GM23338 (cell line): ENCODE measurements around the gene GOLGA6L22. TPM values are rescaled to one million over a fixed set of nuclear protein-coding genes. Genes with fewer than 3 reads are reported as not detected.
A peak's percentile ranks its signal among the peaks of the same experiment; 100 is the strongest.
"Not testable (repeated sequence)": the region's sequence is repeated elsewhere in the genome, so short reads cannot be mapped to it uniquely, and the experiment has no call there.

ENCODE experiments used
- ATAC-seq: fragments of 200-7000 bp; cut with Tn5 transposase; 3 replicates; pipeline ENCODE4 v1.9.1; 2020
- DNase-seq: peaks from one replicate; pipeline ENCODE4 v3.0.0-alpha.2; 2015; ENCODE audit warnings: low spot score
- H2AFZ ChIP-seq: fragments of 200-600 bp; sonication (generic); 2 replicates; pipeline ENCODE4 v1.8.0; 2016; ENCODE audit warnings: antibody characterized with exemption, mild to moderate bottlenecking, moderate library complexity
- H3F3A ChIP-seq: fragments of 200-600 bp; sonication (generic); replicated peaks from 2 replicates; pipeline ENCODE4 v1.8.0; 2017; ENCODE audit warnings: antibody characterized with exemption, mixed run types, low read depth
- H3K27ac ChIP-seq: fragments of 200-600 bp; sonication (generic); 2 replicates; pipeline ENCODE4 v1.6.1; 2016; ENCODE audit warnings: low read depth
- H3K27me3 ChIP-seq: fragments of 200-600 bp; sonication (generic); 2 replicates; pipeline ENCODE4 v1.8.0; 2016; ENCODE audit warnings: mild to moderate bottlenecking, mixed run types, moderate library complexity; ENCODE audit not compliant: insufficient read depth
- H3K36me3 ChIP-seq: fragments of 200-600 bp; sonication (generic); 2 replicates; pipeline ENCODE4 v1.8.0; 2016; ENCODE audit warnings: mild to moderate bottlenecking; ENCODE audit not compliant: insufficient read depth
- H3K4me1 ChIP-seq: fragments of 200-600 bp; sonication (generic); 2 replicates; pipeline ENCODE4 v1.8.0; 2016; ENCODE audit warnings: mild to moderate bottlenecking, moderate library complexity; ENCODE audit not compliant: insufficient read depth
- H3K4me2 ChIP-seq: fragments of 200-600 bp; sonication (generic); 2 replicates; pipeline ENCODE4 v1.7.1; 2017; ENCODE audit warnings: mixed run types
- H3K4me3 ChIP-seq: fragments of 200-600 bp; sonication (generic); 2 replicates; pipeline ENCODE4 v1.6.1; 2016; ENCODE audit warnings: mixed run types
- H3K79me2 ChIP-seq: fragments of 200-600 bp; sonication (generic); replicated peaks from 2 replicates; pipeline ENCODE4 v1.8.0; 2017; ENCODE audit warnings: mild to moderate bottlenecking; ENCODE audit not compliant: insufficient read depth
- H3K9me2 ChIP-seq: fragments of 200-600 bp; sonication (generic); 2 replicates; pipeline ENCODE4 v1.8.0; 2017; ENCODE audit not compliant: insufficient read depth
- H4K20me1 ChIP-seq: fragments of 200-600 bp; sonication (generic); replicated peaks from 2 replicates; pipeline ENCODE4 v1.8.0; 2017; ENCODE audit warnings: mild to moderate bottlenecking; ENCODE audit not compliant: insufficient read depth
- H3K27ac Mint-ChIP-seq: 2 replicates; pipeline ENCODE4 v1.8.0; 2020; ENCODE audit warnings: inconsistent platforms, mild to moderate bottlenecking, moderate library complexity, mixed read lengths
- H3K27me3 Mint-ChIP-seq: 3 replicates; pipeline ENCODE4 v1.8.0; 2022; ENCODE audit warnings: low read depth, mild to moderate bottlenecking, moderate library complexity, mixed read lengths, inconsistent platforms; ENCODE audit not compliant: insufficient read depth, poor library complexity
- H3K36me3 Mint-ChIP-seq: 3 replicates; pipeline ENCODE4 v1.8.0; 2021; ENCODE audit warnings: low read depth, mild to moderate bottlenecking, inconsistent platforms, moderate library complexity, mixed read lengths
- H3K4me1 Mint-ChIP-seq: 3 replicates; pipeline ENCODE4 v1.8.0; 2020; ENCODE audit warnings: mild to moderate bottlenecking, inconsistent platforms, mixed read lengths
- H3K4me3 Mint-ChIP-seq: 3 replicates; pipeline ENCODE4 v1.8.0; 2021; ENCODE audit warnings: moderate library complexity, mild to moderate bottlenecking, inconsistent platforms, mixed read lengths
- H3K9me3 Mint-ChIP-seq: 3 replicates; pipeline ENCODE4 v1.8.0; 2020; ENCODE audit warnings: moderate library complexity, mild to moderate bottlenecking, inconsistent platforms, mixed read lengths
- long read RNA-seq: library from polyadenylated mRNA; unstranded; transcript quantifications from one replicate; pipeline ENCODE4 v2.0.0, GENCODE V29; 2020; ENCODE audit not compliant: unreplicated experiment
- polyA plus RNA-seq: library from polyadenylated mRNA; unstranded; fragments of >200 nt; fragmentation: Nextera tagmentation; extraction: Ambion mirVana; gene quantifications from 2 replicates; pipeline ENCODE4 v1.2.1, GENCODE V29; 2016
- total RNA-seq: library from RNA; depleted of rRNA; stranded (reverse); fragments of >200 nt; shearing (Covaris generic); gene quantifications from 2 replicates; pipeline ENCODE4 v1.2.3, GENCODE V29; 2014; rRNA removed

The GOLGA6L22 gene
- total RNA-seq (not detected in 2 replicates), polyA plus RNA-seq (not detected in 2 replicates)
- long read RNA-seq, result 0 reads

- not testable (repeated sequence) for H3F3A ChIP-seq, ATAC-seq, H3K4me2 ChIP-seq, H3K4me3 ChIP-seq, H3K4me1 ChIP-seq, H3K27ac Mint-ChIP-seq, H3K79me2 ChIP-seq, H3K27me3 Mint-ChIP-seq, H3K36me3 ChIP-seq, H3K9me2 ChIP-seq, H2AFZ ChIP-seq, H3K27me3 ChIP-seq, H3K36me3 Mint-ChIP-seq, H3K27ac ChIP-seq, H3K4me3 Mint-ChIP-seq, H4K20me1 ChIP-seq, H3K4me1 Mint-ChIP-seq, DNase-seq, H3K9me3 Mint-ChIP-seq
These were observed at the start of gene GOLGA6L22 for GRCh38 chr15:22458603-22459002. GOLGA6L22 (plus strand) TSS chr15:22458903; CDS start chr15:22458994, 91 bp downstream.

DNA sequence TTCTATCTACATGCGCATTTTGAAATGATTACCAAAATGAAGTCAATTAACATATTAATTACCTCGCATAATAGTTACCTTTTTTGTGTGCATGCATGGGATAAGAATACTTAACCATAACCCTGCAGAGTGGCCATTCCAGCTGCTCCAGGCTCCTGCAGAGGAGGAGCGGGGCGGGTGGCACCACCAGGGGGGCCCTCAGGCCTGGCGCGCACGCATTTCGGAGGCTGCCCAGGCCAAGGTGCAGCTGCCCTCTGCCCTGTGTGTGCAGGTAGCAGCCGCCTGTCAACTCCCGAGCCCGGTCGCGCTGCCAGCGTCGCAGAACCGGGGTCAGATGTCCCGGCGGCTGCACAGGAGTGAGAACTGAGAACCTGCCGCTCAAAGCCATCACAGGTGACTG, 41.4 kb upstream of the GOLGA6L22 start:
- H3K9me2 ChIP-seq, DNase-seq, H3K27me3 Mint-ChIP-seq, H4K20me1 ChIP-seq, H3F3A ChIP-seq, H3K36me3 Mint-ChIP-seq, H3K27me3 ChIP-seq, H3K4me2 ChIP-seq, H3K4me1 Mint-ChIP-seq, H3K27ac ChIP-seq, H3K79me2 ChIP-seq, H3K4me3 Mint-ChIP-seq, H2AFZ ChIP-seq, H3K4me3 ChIP-seq, H3K27ac Mint-ChIP-seq, H3K4me1 ChIP-seq, H3K36me3 ChIP-seq, H3K9me3 Mint-ChIP-seq: not testable (repeated sequence)
- peak; percentile 47 for ATAC-seq

DNA sequence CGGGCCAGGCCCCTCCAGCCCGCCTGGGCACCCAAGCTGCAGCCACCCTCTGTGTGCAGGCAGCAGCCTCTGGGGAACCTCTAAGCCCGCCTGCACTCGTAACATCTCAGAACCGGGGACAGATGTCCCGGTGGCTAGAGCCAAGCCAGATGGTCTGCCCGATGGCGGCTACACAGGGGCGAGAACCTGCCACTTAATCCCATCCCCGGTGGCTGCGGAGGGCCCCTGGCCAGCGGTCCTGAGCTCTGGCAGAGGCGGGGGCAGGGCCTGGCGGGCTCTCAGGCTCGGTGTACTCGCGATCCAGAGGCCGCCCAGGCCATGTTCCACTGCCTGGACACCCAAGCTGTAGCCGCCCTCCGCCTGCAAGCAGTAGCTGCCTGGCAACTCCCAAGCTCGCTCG, 40.9 kb upstream of the GOLGA6L22 start:
- not testable (repeated sequence) for H3K27ac ChIP-seq, DNase-seq, H3K79me2 ChIP-seq, H3K36me3 ChIP-seq, H3K4me2 ChIP-seq, H3K9me2 ChIP-seq, H3K9me3 Mint-ChIP-seq, H3F3A ChIP-seq, H4K20me1 ChIP-seq, H3K4me3 ChIP-seq, H3K27me3 Mint-ChIP-seq, H3K36me3 Mint-ChIP-seq, H3K4me1 Mint-ChIP-seq, H3K4me1 ChIP-seq, H3K4me3 Mint-ChIP-seq, H2AFZ ChIP-seq, H3K27me3 ChIP-seq, H3K27ac Mint-ChIP-seq
- ATAC-seq, result peak; percentile 55

- not testable (repeated sequence) for H3K4me3 Mint-ChIP-seq, H3K27ac Mint-ChIP-seq, H3F3A ChIP-seq, H3K79me2 ChIP-seq, H3K4me1 Mint-ChIP-seq, H3K36me3 Mint-ChIP-seq, H3K27me3 ChIP-seq, H3K9me2 ChIP-seq, H3K27ac ChIP-seq, DNase-seq, H3K4me1 ChIP-seq, H3K9me3 Mint-ChIP-seq, H3K4me2 ChIP-seq, H3K4me3 ChIP-seq, H4K20me1 ChIP-seq, H3K36me3 ChIP-seq, H3K27me3 Mint-ChIP-seq, H2AFZ ChIP-seq
- ATAC-seq, result peak; percentile 26; the same call in 2 of the 3 replicates
These were observed 40.5 kb upstream of the GOLGA6L22 start for GRCh38 chr15:22418212-22418611.

DNA sequence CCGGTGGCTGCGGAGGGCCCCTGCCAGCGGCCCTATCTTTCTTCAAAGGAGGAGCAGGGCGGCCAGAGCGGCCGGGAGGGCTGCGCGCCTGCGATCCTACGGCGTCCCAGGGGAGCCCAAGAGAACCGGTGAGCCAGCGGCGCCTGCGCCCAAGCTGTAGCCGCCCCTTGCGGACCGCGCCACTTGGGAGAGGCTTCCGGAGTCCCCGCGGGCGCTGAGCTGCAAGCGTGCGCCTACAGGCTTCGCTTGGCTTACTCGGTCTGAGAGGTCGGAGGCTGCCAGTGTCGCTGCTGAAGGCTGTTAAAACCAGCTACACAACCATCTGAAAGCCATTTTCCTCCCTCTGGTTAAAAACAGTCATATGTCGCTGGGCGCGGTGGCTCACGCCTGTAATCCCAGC, 40.0 kb upstream of the GOLGA6L22 start:
- H4K20me1 ChIP-seq, H3K4me3 Mint-ChIP-seq, H3K79me2 ChIP-seq, H2AFZ ChIP-seq, H3K27me3 ChIP-seq, H3K36me3 ChIP-seq, H3K4me1 Mint-ChIP-seq, H3K9me3 Mint-ChIP-seq, H3K4me1 ChIP-seq, H3K9me2 ChIP-seq, H3F3A ChIP-seq, H3K36me3 Mint-ChIP-seq, H3K27ac Mint-ChIP-seq, H3K4me2 ChIP-seq, H3K27me3 Mint-ChIP-seq, H3K27ac ChIP-seq, H3K4me3 ChIP-seq: not testable (repeated sequence)
- DNase-seq (peak; percentile 0), ATAC-seq (peak; percentile 74)

- H3K27ac Mint-ChIP-seq, H3K9me2 ChIP-seq, H3K4me3 ChIP-seq, H3K4me1 ChIP-seq, H3K4me1 Mint-ChIP-seq, H2AFZ ChIP-seq, H3K36me3 Mint-ChIP-seq, H3K27ac ChIP-seq, H3F3A ChIP-seq, DNase-seq, H3K4me2 ChIP-seq, H3K79me2 ChIP-seq, H3K27me3 ChIP-seq, H3K9me3 Mint-ChIP-seq, H3K36me3 ChIP-seq, H4K20me1 ChIP-seq, H3K27me3 Mint-ChIP-seq, H3K4me3 Mint-ChIP-seq: not testable (repeated sequence)
- ATAC-seq, result peak; percentile 58
These were observed 38.4 kb upstream of the GOLGA6L22 start for GRCh38 chr15:22420340-22420739.

DNA sequence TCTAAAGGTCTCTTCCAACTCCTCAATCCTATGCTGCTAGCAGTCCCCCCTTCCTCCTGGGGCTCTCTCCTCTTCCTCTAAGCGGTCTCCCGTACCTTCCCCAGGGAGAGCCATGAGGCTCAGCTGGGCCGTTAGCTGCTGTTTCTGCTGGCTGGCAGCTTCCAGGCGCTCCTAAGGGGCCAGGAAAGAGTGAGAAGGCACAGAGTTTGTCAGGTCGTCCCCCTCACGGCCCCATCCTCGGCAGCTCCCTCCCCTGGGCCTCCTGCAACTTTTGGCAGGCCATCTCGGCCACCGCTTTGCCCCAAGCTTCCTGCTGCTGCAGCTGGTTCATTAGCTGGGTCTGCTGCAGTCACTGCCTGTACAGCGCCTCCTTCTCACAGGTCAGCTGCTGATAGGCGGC, 29.3 kb upstream of the GOLGA6L22 start:
- H3K4me1 Mint-ChIP-seq, H3K4me1 ChIP-seq, H3K27me3 ChIP-seq, H3K27ac ChIP-seq, H3K36me3 Mint-ChIP-seq, H3K4me3 ChIP-seq, H4K20me1 ChIP-seq, H3F3A ChIP-seq, H3K79me2 ChIP-seq, DNase-seq, H3K4me2 ChIP-seq, H3K9me3 Mint-ChIP-seq, H3K27me3 Mint-ChIP-seq, H2AFZ ChIP-seq, ATAC-seq, H3K4me3 Mint-ChIP-seq, H3K36me3 ChIP-seq, H3K27ac Mint-ChIP-seq, H3K9me2 ChIP-seq: not testable (repeated sequence)
